WTC11 (cell line): Measurements from ENCODE around the gene AFF3.

Source experiments
- CTCF ChIP-seq: fragments of 200-600 bp; IDR thresholded peaks from 2 replicates; pipeline ENCODE4 v1.8.0; 2022; ENCODE audit warnings: antibody characterized with exemption
- HMGA2 ChIP-seq: fragments of 250-450 bp; sonication (Bioruptor Pico); IDR thresholded peaks from 2 replicates; pipeline ENCODE4 v1.4.0; 2021; ENCODE audit warnings: mild to moderate bottlenecking, moderate library complexity

GRCh38 chr2:99836690-99837605, 305.4 kb downstream of the AFF3 start:
- TF ChIP-seq HMGA2 (CRISPR knock-in tag): no peak
- no peak for TF ChIP-seq CTCF
